Neuronal stem cell (in vitro differentiated cells): ENCODE results near the gene DLX2.
A peak's percentile ranks its signal among the peaks of the same experiment; 100 is the strongest.

Experiments
- DNase-seq: peaks from one replicate; pipeline ENCODE4 v3.0.0-alpha.2; 2013; ENCODE audit warnings: low spot score
- H2AFZ ChIP-seq: one replicate; pipeline ENCODE4 v1.6.1; 2013; ENCODE audit warnings: mild to moderate bottlenecking, low read length, inconsistent platforms
- H2AK5ac ChIP-seq: 2 replicates; pipeline ENCODE4 v1.6.1; 2013; ENCODE audit warnings: low read depth, mild to moderate bottlenecking, inconsistent platforms, low read length, moderate library complexity, mixed read lengths
- H2BK120ac ChIP-seq: 2 replicates; pipeline ENCODE4 v1.6.1; 2013; ENCODE audit warnings: low read depth, mild to moderate bottlenecking, inconsistent platforms, low read length, moderate library complexity, mixed read lengths
- H2BK12ac ChIP-seq: one replicate; pipeline ENCODE4 v1.6.1; 2013; ENCODE audit warnings: low read length, inconsistent platforms
- H2BK15ac ChIP-seq: 2 replicates; pipeline ENCODE4 v1.6.1; 2013; ENCODE audit warnings: mild to moderate bottlenecking, low read length, inconsistent platforms, mixed read lengths
- H2BK5ac ChIP-seq: one replicate; pipeline ENCODE4 v1.6.1; 2013; ENCODE audit warnings: inconsistent platforms, mild to moderate bottlenecking, low read length, moderate library complexity
- H3K14ac ChIP-seq: one replicate; pipeline ENCODE4 v1.6.1; 2013; ENCODE audit warnings: low read length, inconsistent platforms
- H3K18ac ChIP-seq: 2 replicates; pipeline ENCODE4 v1.6.1; 2013; ENCODE audit warnings: low read length, inconsistent platforms
- H3K23ac ChIP-seq: 2 replicates; pipeline ENCODE4 v1.6.1; 2013; ENCODE audit warnings: low read depth, mild to moderate bottlenecking, mixed read lengths, low read length, inconsistent platforms; ENCODE audit not compliant: poor library complexity
- H3K27ac ChIP-seq: replicated peaks from 3 replicates; pipeline ENCODE4 v1.5.1; 2013; ENCODE audit warnings: low read length, inconsistent platforms
- H3K27me3 ChIP-seq, 3 experiments: 2 replicates each; pipeline ENCODE4 v1.6.1; 2013; ENCODE audit warnings: low read length in 3 of 3, mild to moderate bottlenecking in 2 of 3, inconsistent platforms in 1 of 3, low read depth in 1 of 3, mixed read lengths in 1 of 3, moderate library complexity in 1 of 3; ENCODE audit not compliant: control insufficient read depth in 3 of 3, insufficient read depth in 3 of 3
- H3K36me3 ChIP-seq, 2 donors: replicated peaks in 1 of 2; 2 replicates each; pipeline ENCODE4 v1.6.1; 2013; ENCODE audit warnings: low read length in 2 of 2; ENCODE audit not compliant: control insufficient read depth in 2 of 2, insufficient read depth in 2 of 2
- H3K4ac ChIP-seq: 2 replicates; pipeline ENCODE4 v1.6.1; 2013; ENCODE audit warnings: inconsistent platforms, mild to moderate bottlenecking, low read length, moderate library complexity
- H3K4me1 ChIP-seq, 2 donors: 1 replicate in 1 of 2; 2 replicates in 1 of 2; pipeline ENCODE4 v1.6.1; 2013; ENCODE audit warnings: low read length in 2 of 2, low read depth in 1 of 2; ENCODE audit not compliant: control insufficient read depth in 2 of 2, insufficient read depth in 1 of 2
- H3K4me2 ChIP-seq: one replicate; pipeline ENCODE4 v1.6.1; 2013; ENCODE audit warnings: mild to moderate bottlenecking, low read length, inconsistent platforms; ENCODE audit not compliant: insufficient read depth, poor library complexity, severe bottlenecking
- H3K4me3 ChIP-seq, 2 donors: 2 replicates each; pipeline ENCODE4 v1.5.1; 2013; ENCODE audit warnings: low read length in 2 of 2, mild to moderate bottlenecking in 2 of 2, inconsistent platforms in 1 of 2, moderate library complexity in 1 of 2
- H3K79me1 ChIP-seq: one replicate; pipeline ENCODE4 v1.6.1; 2013; ENCODE audit warnings: low read depth, mild to moderate bottlenecking, inconsistent platforms, low read length, moderate library complexity
- H3K9ac ChIP-seq: one replicate; pipeline ENCODE4 v1.6.1; 2013; ENCODE audit warnings: mild to moderate bottlenecking, low read depth, low read length, inconsistent platforms; ENCODE audit not compliant: poor library complexity
- H3K9me3 ChIP-seq, 2 donors: replicated peaks in 1 of 2; 2 replicates each; pipeline versions ENCODE3 to v1.6.1; 2013; ENCODE audit warnings: low read length in 2 of 2, mild to moderate bottlenecking in 2 of 2, inconsistent platforms in 1 of 2, low read depth in 1 of 2, mixed read lengths in 1 of 2, moderate library complexity in 1 of 2; ENCODE audit not compliant: control insufficient read depth in 2 of 2, insufficient read depth in 1 of 2
- H4K8ac ChIP-seq: one replicate; pipeline ENCODE4 v1.6.1; 2013; ENCODE audit warnings: low read depth, mild to moderate bottlenecking, inconsistent platforms, low read length, moderate library complexity
- H4K91ac ChIP-seq: one replicate; pipeline ENCODE4 v1.6.1; 2013; ENCODE audit warnings: low read length, low read depth, mild to moderate bottlenecking, inconsistent platforms; ENCODE audit not compliant: poor library complexity
- WGBS, 2 donors: extraction: QIAGEN DNeasy Blood & Tissue Kit; methylation state at CpG; one replicate each; pipeline ENCODE4 v1.1.7; 2013; ENCODE audit warnings: missing lambda C conversion rate in 2 of 2, mixed read lengths in 1 of 2; ENCODE audit not compliant: insufficient read length in 2 of 2, insufficient replicate concordance in 1 of 2; ENCODE audit errors: extremely low coverage in 2 of 2; 5-methylcytosine and 5-hydroxymethylcytosine counted together

DLX2 gene

GRCh38 chr2:172082105-172082943, 20.4 kb downstream of the DLX2 start:
- Histone ChIP-seq H3K14ac (no peak overlapping the region), H3K23ac (no peak overlapping the region), H3K9me3 (peaks cover 2 to 23% of the 10 kb centered on the region in 2 donors), H3K4me3 (no peak overlapping the region), H3K4me1 (peaks cover 14 to 18% of the 10 kb centered on the region in 2 donors), H2BK5ac (no peak overlapping the region), H3K27me3 (peaks cover 54 to 95% (median 90%) of the 10 kb centered on the region in 3 experiments), H2BK15ac (no peak overlapping the region), H3K79me1 (no peaks in the 10 kb centered on the region), H2BK12ac (no peak overlapping the region), H3K4ac (no peak overlapping the region), H3K4me2 (no peak overlapping the region), H2AK5ac (no peak overlapping the region), H2BK120ac (no peak overlapping the region), H4K8ac (no peak overlapping the region), H3K9ac (no peak overlapping the region), H4K91ac (no peak overlapping the region), H3K27ac (no peak overlapping the region), H3K18ac (no peak overlapping the region), H2AFZ (no peak overlapping the region), H3K36me3 (no peaks in the 10 kb centered on the region)
- peak; percentile 38 for DNase-seq
- no CpG with 5 or more reads among the region's 14 CpGs for WGBS, 2 donors

- H4K8ac ChIP-seq = no peak overlapping the region
- H3K27ac ChIP-seq = no peak overlapping the region
- no peak overlapping the region for H2AK5ac ChIP-seq
- H3K4me1 ChIP-seq = peaks cover 12 to 13% of the 10 kb centered on the region in 2 donors
- no peak overlapping the region for H3K23ac ChIP-seq
- H2BK120ac ChIP-seq = no peak overlapping the region
- no peak overlapping the region for H3K4me2 ChIP-seq
- no peak overlapping the region for H3K14ac ChIP-seq
- H3K18ac ChIP-seq = no peak overlapping the region
- peak overlapping the region; percentile 57 for H2AFZ ChIP-seq
- H2BK15ac ChIP-seq = no peak overlapping the region
- no peak overlapping the region for H4K91ac ChIP-seq
- H2BK12ac ChIP-seq = no peak overlapping the region
- peak; percentile 31 for DNase-seq
- no CpG with 5 or more reads among the region's 36 CpGs for WGBS, 2 donors
- no peak overlapping the region for H3K9ac ChIP-seq
- H3K9me3 ChIP-seq = peaks cover 2 to 23% of the 10 kb centered on the region in 2 donors
- no peaks in the 10 kb centered on the region for H3K36me3 ChIP-seq
- no peak overlapping the region for H3K4ac ChIP-seq
- peaks cover 53 to 92% (median 87%) of the 10 kb centered on the region in 3 experiments for H3K27me3 ChIP-seq
- no peak overlapping the region for H2BK5ac ChIP-seq
- H3K4me3 ChIP-seq = no peak overlapping the region
- no peaks in the 10 kb centered on the region for H3K79me1 ChIP-seq
These were observed 21.3 kb downstream of the DLX2 start for GRCh38 chr2:172081221-172082022.

GRCh38 chr2:172080641-172081220, 22.0 kb downstream of the DLX2 start:
- Histone ChIP-seq H3K18ac (no peak overlapping the region), H2BK5ac (no peak overlapping the region), H3K27me3 (peaks cover 49 to 87% (median 80%) of the 10 kb centered on the region in 3 experiments), H3K9me3 (peaks cover 2 to 23% of the 10 kb centered on the region in 2 donors), H2AK5ac (no peak overlapping the region), H2AFZ (no peak overlapping the region), H4K8ac (no peak overlapping the region), H2BK12ac (no peak overlapping the region), H3K4me3 (no peak overlapping the region), H3K79me1 (no peaks in the 10 kb centered on the region), H3K27ac (no peak overlapping the region), H3K9ac (no peak overlapping the region), H3K4me1 (peaks cover 8 to 11% of the 10 kb centered on the region in 2 donors), H3K14ac (no peak overlapping the region), H2BK120ac (no peak overlapping the region), H2BK15ac (no peak overlapping the region), H4K91ac (no peak overlapping the region), H3K4ac (no peak overlapping the region), H3K36me3 (no peaks in the 10 kb centered on the region), H3K4me2 (no peak overlapping the region), H3K23ac (no peak overlapping the region)
- DNase-seq = no peak
- WGBS, 2 donors = no CpG with 5 or more reads among the region's 25 CpGs
